Measurements from ENCODE around the gene HSPE1. TPM values are rescaled to one million over a fixed set of nuclear protein-coding genes. Genes with fewer than 3 reads are reported as not detected.

HSPE1 gene
- total RNA-seq, 1 donor from 2014 or later: 83.7 TPM

- no peaks in the 10 kb centered on the region for H3K36me3 ChIP-seq (ENCODE audit: control insufficient read depth, insufficient read depth, low read length)
- no peaks in the 10 kb centered on the region for H3K27me3 ChIP-seq (ENCODE audit: control insufficient read depth, insufficient read depth, low read length)
- no peak overlapping the region for H3K4me3 ChIP-seq (ENCODE audit: low read depth, low read length)
- FAIRE-seq (no peak), DNase-seq (ENCODE audit: low read depth) (no peak)
- no peak for TF ChIP-seq CTCF (IDR thresholded peaks at IDR 0.05; ENCODE audit: insufficient read depth, low read length, severe bottlenecking)
Observed at GRCh38 chr2:197513915-197514314, 13.7 kb downstream of the HSPE1 start.

GRCh38 chr2:197514754-197515153 is 14.6 kb downstream of the HSPE1 start:
- Histone ChIP-seq H3K4me3 (ENCODE audit: low read depth, low read length) (no peak overlapping the region), H3K36me3 (ENCODE audit: control insufficient read depth, insufficient read depth, low read length) (no peaks in the 10 kb centered on the region), H3K27me3 (ENCODE audit: control insufficient read depth, insufficient read depth, low read length) (no peaks in the 10 kb centered on the region)
- DNase-seq (ENCODE audit: low read depth) (peak; percentile 27), FAIRE-seq (no peak)
- TF ChIP-seq CTCF (IDR thresholded peaks at IDR 0.05; ENCODE audit: insufficient read depth, low read length, severe bottlenecking): no peak

GRCh38 chr2:197515315-197515738 is 15.1 kb downstream of the HSPE1 start:
- no peak for TF ChIP-seq CTCF (IDR thresholded peaks at IDR 0.05; ENCODE audit: insufficient read depth, low read length, severe bottlenecking)
- Histone ChIP-seq H3K4me3 (ENCODE audit: low read depth, low read length) (peak overlapping the region; percentile 88), H3K27me3 (ENCODE audit: control insufficient read depth, insufficient read depth, low read length) (no peaks in the 10 kb centered on the region), H3K36me3 (ENCODE audit: control insufficient read depth, insufficient read depth, low read length) (no peaks in the 10 kb centered on the region)
- no peak for FAIRE-seq
- DNase-seq (ENCODE audit: low read depth): no peak

GRCh38 chr2:197515739-197516392 is 15.7 kb downstream of the HSPE1 start, which contains the start of gene MOB4:
TSS of gene MOB4 (plus strand) at chr2:197516066. CDS start at chr2:197516087, 21 bp downstream.
- FAIRE-seq (no peak), DNase-seq (ENCODE audit: low read depth) (peak; percentile 82)
- Histone ChIP-seq H3K27me3 (ENCODE audit: control insufficient read depth, insufficient read depth, low read length) (no peaks in the 10 kb centered on the region), H3K4me3 (ENCODE audit: low read depth, low read length) (peak within 1 kb of the TSS; percentile 88), H3K36me3 (ENCODE audit: control insufficient read depth, insufficient read depth, low read length) (no peaks in the 10 kb centered on the region)
- no peak for TF ChIP-seq CTCF (IDR thresholded peaks at IDR 0.05; ENCODE audit: insufficient read depth, low read length, severe bottlenecking)

- Histone ChIP-seq H3K36me3 (ENCODE audit: control insufficient read depth, insufficient read depth, low read length) (no peaks in the 10 kb centered on the region), H3K4me3 (ENCODE audit: low read depth, low read length) (peak overlapping the region; percentile 88), H3K27me3 (ENCODE audit: control insufficient read depth, insufficient read depth, low read length) (no peaks in the 10 kb centered on the region)
- no peak for FAIRE-seq
- DNase-seq (ENCODE audit: low read depth): peak; percentile 57
- no peak for TF ChIP-seq CTCF (IDR thresholded peaks at IDR 0.05; ENCODE audit: insufficient read depth, low read length, severe bottlenecking)
Observed at GRCh38 chr2:197516393-197516761, 16.2 kb downstream of the HSPE1 start.

- no peak for FAIRE-seq
- Histone ChIP-seq H3K27me3 (ENCODE audit: control insufficient read depth, insufficient read depth, low read length) (no peaks in the 10 kb centered on the region), H3K36me3 (ENCODE audit: control insufficient read depth, insufficient read depth, low read length) (no peaks in the 10 kb centered on the region), H3K4me3 (ENCODE audit: low read depth, low read length) (peak overlapping the region; percentile 88)
- no peak for TF ChIP-seq CTCF (IDR thresholded peaks at IDR 0.05; ENCODE audit: insufficient read depth, low read length, severe bottlenecking)
- DNase-seq (ENCODE audit: low read depth): no peak
Observed at GRCh38 chr2:197517150-197517549, 17.0 kb downstream of the HSPE1 start.

Data from bronchial epithelial cell (primary cell).